ENCODE data around the gene AGO4. TPM values are rescaled to one million over a fixed set of nuclear protein-coding genes. Genes with fewer than 3 reads are reported as not detected.

Gene AGO4
- polyA plus RNA-seq, 2 of the 4 experiments (the other 2 are of a cell fraction): 3.1 to 4.7 TPM

DNA sequence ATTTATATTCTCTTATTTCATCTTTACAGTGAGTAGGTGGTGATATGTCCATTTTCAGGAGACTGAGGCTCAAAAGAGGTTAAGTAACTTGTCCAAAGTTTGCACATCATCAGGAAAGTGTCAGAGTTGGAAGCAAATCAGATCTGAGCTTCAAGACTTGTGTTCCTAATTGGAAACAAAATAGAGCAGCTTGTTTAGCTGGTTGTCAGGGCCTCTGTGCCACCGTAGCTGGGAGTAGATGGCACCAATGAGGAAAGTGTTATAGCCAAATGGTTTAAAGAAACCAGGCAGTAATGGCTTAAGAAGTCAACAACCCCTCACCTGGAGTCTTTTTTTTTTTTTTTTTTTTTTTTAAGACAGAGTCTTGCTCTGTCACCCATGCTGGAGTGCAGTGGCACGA is 94.9 kb downstream of the AGO4 start:
- Histone ChIP-seq H3K4me2 (no peak overlapping the region), H3K4me3 (no peak overlapping the region), H3K9me3 (no peaks in the 10 kb centered on the region), H3K27ac (no peak overlapping the region), H3K4me1 (no peaks in the 10 kb centered on the region)
- WGBS (ENCODE audit: missing lambda C conversion rate): 88% methylated on average over 1 of the region's 2 CpGs
- TF ChIP-seq EP300 (IDR thresholded peaks at IDR 0.05) (no peak), EHMT2 (IDR thresholded peaks at IDR 0.05; ENCODE audit: low read depth) (no peak), MAZ (IDR thresholded peaks at IDR 0.05; ENCODE audit: borderline replicate concordance, low read depth, low read length) (no peak), ZFP36 (IDR thresholded peaks at IDR 0.05; ENCODE audit: borderline replicate concordance, partially characterized antibody) (no peak), RCOR1 (IDR thresholded peaks at IDR 0.05; ENCODE audit: low read depth, low read length) (no peak), JUN (IDR thresholded peaks at IDR 0.05) (no peak), ZC3H11A (IDR thresholded peaks at IDR 0.05) (no peak), NR3C1 (IDR thresholded peaks at IDR 0.05) (no peak), CHD4 (IDR thresholded peaks at IDR 0.05; ENCODE audit: borderline replicate concordance) (no peak), HDAC2 (IDR thresholded peaks at IDR 0.05) (no peak), FOXS1 (CRISPR knock-in tag; IDR thresholded peaks at IDR 0.05) (no peak), KDM1A (IDR thresholded peaks at IDR 0.05; ENCODE audit: low read depth) (no peak)
- TF ChIP-seq, protein P1, sequence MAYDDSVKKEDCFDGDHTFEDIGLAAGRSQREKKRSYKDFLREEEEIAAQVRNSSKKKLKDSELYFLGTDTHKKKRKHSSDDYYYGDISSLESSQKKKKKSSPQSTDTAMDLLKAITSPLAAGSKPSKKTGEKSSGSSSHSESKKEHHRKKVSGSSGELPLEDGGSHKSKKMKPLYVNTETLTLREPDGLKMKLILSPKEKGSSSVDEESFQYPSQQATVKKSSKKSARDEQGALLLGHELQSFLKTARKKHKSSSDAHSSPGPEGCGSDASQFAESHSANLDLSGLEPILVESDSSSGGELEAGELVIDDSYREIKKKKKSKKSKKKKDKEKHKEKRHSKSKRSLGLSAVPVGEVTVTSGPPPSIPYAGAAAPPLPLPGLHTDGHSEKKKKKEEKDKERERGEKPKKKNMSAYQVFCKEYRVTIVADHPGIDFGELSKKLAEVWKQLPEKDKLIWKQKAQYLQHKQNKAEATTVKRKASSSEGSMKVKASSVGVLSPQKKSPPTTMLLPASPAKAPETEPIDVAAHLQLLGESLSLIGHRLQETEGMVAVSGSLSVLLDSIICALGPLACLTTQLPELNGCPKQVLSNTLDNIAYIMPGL (CRISPR knock-in tag; IDR thresholded peaks at IDR 0.05; ENCODE audit: borderline replicate concordance): no peak
- ATAC-seq: no peak
- DNase-seq (ENCODE audit: low read depth in 1 of 2, low spot score in 1 of 2): no peak
- no peak for FAIRE-seq
- ChIA-PET CTCF (interaction anchor here (0.6 to 0.7 kb wide), 2 partner anchors 17 to 34 kb away, joined by 3 to 7 read pairs; no protein-coding TSS in a partner anchor), POLR2A (no interaction called here)

Other genes with a start within 250 kb of the AGO4 start
- 0.16 and 0.20 TPM in 2 replicates for gene TFAP2E, start 234.7 kb upstream of the AGO4 start, polyA plus RNA-seq (2011; rRNA removed)
- 0.22 to 0.46 TPM (median 0.31 TPM) in 3 replicates for gene TFAP2E, start 234.7 kb upstream of the AGO4 start, polyA plus RNA-seq (2017; fragmentation: RNase III; extraction: RNeasy Plus Mini Kit Qiagen cat#74134 plus additional on column Dnase treatment)
- 88.3 and 89.7 TPM in 2 replicates for gene PSMB2, start 166.5 kb upstream of the AGO4 start, polyA plus RNA-seq (2011; rRNA removed)
- 79.3 to 87.3 TPM (median 84.6 TPM) in 3 replicates for gene PSMB2, start 166.5 kb upstream of the AGO4 start, polyA plus RNA-seq (2017; fragmentation: RNase III; extraction: RNeasy Plus Mini Kit Qiagen cat#74134 plus additional on column Dnase treatment)
- gene C1orf216, start 89.1 kb upstream of the AGO4 start, polyA plus RNA-seq (2011; rRNA removed): 12.0 and 12.1 TPM in 2 replicates
- 14.7 to 18.0 TPM (median 17.7 TPM) in 3 replicates for gene C1orf216, start 89.1 kb upstream of the AGO4 start, polyA plus RNA-seq (2017; fragmentation: RNase III; extraction: RNeasy Plus Mini Kit Qiagen cat#74134 plus additional on column Dnase treatment)
- gene CLSPN, start 38.0 kb upstream of the AGO4 start, polyA plus RNA-seq (2011; rRNA removed): 13.6 and 17.5 TPM in 2 replicates
- gene CLSPN, start 38.0 kb upstream of the AGO4 start, polyA plus RNA-seq (2017; fragmentation: RNase III; extraction: RNeasy Plus Mini Kit Qiagen cat#74134 plus additional on column Dnase treatment): 17.5 to 19.0 TPM (median 18.4 TPM) in 3 replicates
- gene AGO1, start 75.2 kb downstream of the AGO4 start, polyA plus RNA-seq (2011; rRNA removed): 7.0 and 10.6 TPM in 2 replicates
- 5.2 to 5.7 TPM (median 5.6 TPM) in 3 replicates for gene AGO1, start 75.2 kb downstream of the AGO4 start, polyA plus RNA-seq (2017; fragmentation: RNase III; extraction: RNeasy Plus Mini Kit Qiagen cat#74134 plus additional on column Dnase treatment)
- 14.7 and 19.8 TPM in 2 replicates for gene AGO3, start 123.1 kb downstream of the AGO4 start, polyA plus RNA-seq (2011; rRNA removed)
- gene AGO3, start 123.1 kb downstream of the AGO4 start, polyA plus RNA-seq (2017; fragmentation: RNase III; extraction: RNeasy Plus Mini Kit Qiagen cat#74134 plus additional on column Dnase treatment): 3.8 to 4.3 TPM (median 4.3 TPM) in 3 replicates

Data from A549 (cell line).